Measurements from ENCODE around the gene SLC17A5. TPM values are rescaled to one million over a fixed set of nuclear protein-coding genes. Genes with fewer than 3 reads are reported as not detected.

The SLC17A5 gene
- total and polyA plus RNA-seq, 2 donors (not counting 1 experiment from before 2014, with no cell fraction given): 2.1 to 8.0 TPM

GRCh38 chr6:73612611-73613010 is 41.2 kb downstream of the SLC17A5 start:
- intact Hi-C loops (cut with micrococcal nuclease): no loop called here
- H3K9me3 Mint-ChIP-seq (ENCODE audit: insufficient read depth): no peaks in the 10 kb centered on the region
- H3K4me3 Mint-ChIP-seq: no peak overlapping the region

More at GRCh38 chr6:73612611-73613010, 41.2 kb downstream of the SLC17A5 start:
- DNase-seq (no peak), ATAC-seq (ENCODE audit: low read depth) (no peak)
- Histone ChIP-seq H3K4me3 (ENCODE audit: control extremely low read depth in 1 of 5, extremely low read depth in 1 of 5, insufficient read depth in 1 of 5, low read depth in 2 of 5, low read length in 4 of 5) (no peak overlapping the region), H2AFZ (ENCODE audit: insufficient read depth, low read depth, low read length, poor library complexity, severe bottlenecking) (no peak overlapping the region), H3K9ac (ENCODE audit: low read length) (no peak overlapping the region), H3K27me3 (replicated peaks in 1 of 4; ENCODE audit: control extremely low read depth in 1 of 4, control insufficient read depth in 3 of 4, insufficient read depth in 4 of 4, low read length in 3 of 4) (no peaks in the 10 kb centered on the region), H3K79me2 (ENCODE audit: control insufficient read depth, insufficient read depth, low read length) (peaks cover 3% of the 10 kb centered on the region), H3K36me3 (replicated peaks in 1 of 2; ENCODE audit: control extremely low read depth in 1 of 2, control insufficient read depth in 1 of 2, extremely low read depth in 1 of 2, insufficient read depth in 2 of 2, low read length in 1 of 2) (peaks cover 5 to 22% of the 10 kb centered on the region in 2 experiments), H3K9me3 (ENCODE audit: control extremely low read depth in 1 of 3, control insufficient read depth in 2 of 3, insufficient read depth in 1 of 3, low read length in 2 of 3) (no peaks in the 10 kb centered on the region), H3K27ac (ENCODE audit: low read length in 2 of 2) (no peak overlapping the region), H4K20me1 (ENCODE audit: control insufficient read depth, insufficient read depth, low read length, poor library complexity, severe bottlenecking) (no peaks in the 10 kb centered on the region), H3K4me2 (replicated peaks; ENCODE audit: low read depth, low read length, poor library complexity, severe bottlenecking) (no peak overlapping the region), H3K4me1 (ENCODE audit: control insufficient read depth in 2 of 2, insufficient read depth in 2 of 2, low read length in 2 of 2) (peaks cover 0 to 5% of the 10 kb centered on the region in 2 donors)
- no CpG with 5 or more reads among the region's 3 CpGs for WGBS (ENCODE audit: insufficient coverage)
- no peaks in the 10 kb centered on the region for H3K27me3 Mint-ChIP-seq
- H3K27ac Mint-ChIP-seq: no peak overlapping the region
- ChIA-PET POLR2A (interaction anchor here (2.2 to 3.0 kb wide), 2 partner anchors 94 to 99 kb away, joined by 8 to 10 read pairs; no protein-coding TSS in a partner anchor), CTCF (interaction anchor here (0.9 to 10.6 kb wide), 10 partner anchors 15 to 152 kb away, joined by 3 to 261 read pairs (median 4); partner anchors contain the start of genes EEF1A1, MTO1 and SLC17A5)
- TF ChIP-seq EZH2 (IDR thresholded peaks at IDR 0.05; ENCODE audit: borderline replicate concordance, insufficient read depth, low read depth, low read length, poor library complexity, severe bottlenecking): no peak
- TF ChIP-seq, protein P1, sequence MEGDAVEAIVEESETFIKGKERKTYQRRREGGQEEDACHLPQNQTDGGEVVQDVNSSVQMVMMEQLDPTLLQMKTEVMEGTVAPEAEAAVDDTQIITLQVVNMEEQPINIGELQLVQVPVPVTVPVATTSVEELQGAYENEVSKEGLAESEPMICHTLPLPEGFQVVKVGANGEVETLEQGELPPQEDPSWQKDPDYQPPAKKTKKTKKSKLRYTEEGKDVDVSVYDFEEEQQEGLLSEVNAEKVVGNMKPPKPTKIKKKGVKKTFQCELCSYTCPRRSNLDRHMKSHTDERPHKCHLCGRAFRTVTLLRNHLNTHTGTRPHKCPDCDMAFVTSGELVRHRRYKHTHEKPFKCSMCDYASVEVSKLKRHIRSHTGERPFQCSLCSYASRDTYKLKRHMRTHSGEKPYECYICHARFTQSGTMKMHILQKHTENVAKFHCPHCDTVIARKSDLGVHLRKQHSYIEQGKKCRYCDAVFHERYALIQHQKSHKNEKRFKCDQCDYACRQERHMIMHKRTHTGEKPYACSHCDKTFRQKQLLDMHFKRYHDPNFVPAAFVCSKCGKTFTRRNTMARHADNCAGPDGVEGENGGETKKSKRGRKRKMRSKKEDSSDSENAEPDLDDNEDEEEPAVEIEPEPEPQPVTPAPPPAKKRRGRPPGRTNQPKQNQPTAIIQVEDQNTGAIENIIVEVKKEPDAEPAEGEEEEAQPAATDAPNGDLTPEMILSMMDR (IDR thresholded peaks at IDR 0.05): no peak
- peaks cover 5% of the 10 kb centered on the region for H3K4me1 Mint-ChIP-seq
